ENCODE data around the gene ING5.
"Not testable (repeated sequence)": the region's sequence is repeated elsewhere in the genome, so short reads cannot be mapped to it uniquely, and the experiment has no call there.

Gene ING5

GRCh38 chr2:241736111-241736510 lies 34.3 kb downstream of the ING5 start:
- FAIRE-seq, result no peak
- DNase-seq (ENCODE audit: low spot score), result no peak

DNA sequence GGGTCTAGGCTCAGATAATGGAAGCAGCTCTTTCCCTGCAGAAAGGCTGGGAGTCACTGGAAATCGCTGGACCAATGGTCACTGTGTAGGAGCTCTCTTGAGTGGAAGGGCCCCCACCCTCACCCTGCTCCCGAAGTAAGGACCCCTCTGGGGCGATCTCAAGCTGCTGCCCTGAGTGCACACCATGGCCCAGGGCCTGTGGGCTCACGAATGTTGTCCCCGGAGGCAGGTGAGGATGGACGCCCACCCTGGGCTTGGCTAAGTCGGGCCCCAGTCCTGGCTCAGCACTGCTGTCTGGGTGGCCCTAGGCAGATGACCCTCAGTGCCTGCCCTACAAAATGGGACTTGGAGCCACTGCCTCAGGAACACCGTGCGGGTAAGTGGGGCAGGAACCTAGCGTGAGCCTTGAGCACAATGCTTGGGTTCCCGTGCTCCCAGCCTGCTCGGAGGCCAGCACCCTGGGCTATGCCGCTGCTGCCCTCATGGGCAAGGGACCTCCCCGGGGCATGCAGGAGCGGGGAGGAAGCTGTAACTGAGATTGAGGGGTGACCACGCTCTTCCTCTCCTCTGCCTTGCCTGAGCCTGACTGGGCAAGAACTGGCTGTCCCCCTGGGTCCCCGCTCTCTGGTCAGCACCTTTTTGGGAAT lies 36.3 kb downstream of the ING5 start:
- FAIRE-seq (no peak), DNase-seq (ENCODE audit: low spot score) (no peak)

DNA sequence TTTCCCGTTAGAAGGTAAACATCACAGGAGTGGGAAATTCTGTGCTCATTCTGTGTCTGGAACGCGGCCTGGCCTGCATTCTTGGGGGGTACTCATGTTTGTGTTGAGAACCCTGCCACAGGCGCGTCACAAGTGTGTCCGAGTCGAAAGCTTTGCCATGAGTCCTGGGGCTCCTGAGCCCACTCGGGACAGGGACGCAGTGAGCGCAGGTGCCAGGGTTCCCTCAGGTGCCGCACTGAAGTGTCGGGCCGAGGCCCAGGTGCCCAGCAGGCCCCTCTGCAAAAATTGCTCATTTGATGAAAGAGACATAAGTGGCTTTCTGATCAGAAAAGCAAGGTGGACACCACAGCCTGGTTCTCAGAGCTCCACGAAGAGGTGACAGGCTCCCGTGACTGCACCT lies 37.3 kb downstream of the ING5 start:
- DNase-seq (ENCODE audit: low spot score) (no peak), FAIRE-seq (no peak)

- peak; percentile 61 for DNase-seq (ENCODE audit: low spot score)
- FAIRE-seq, result peak; percentile 14
Observed at GRCh38 chr2:241739651-241740050, 37.8 kb downstream of the ING5 start.

GRCh38 chr2:241741016-241741415 lies 39.2 kb downstream of the ING5 start:
- FAIRE-seq (peak; percentile 88), DNase-seq (ENCODE audit: low spot score) (peak; percentile 92)

GRCh38 chr2:241742320-241742939 lies 40.6 kb downstream of the ING5 start:
- DNase-seq (ENCODE audit: low spot score) (no peak), FAIRE-seq (no peak)

GRCh38 chr2:241743008-241743407 lies 41.2 kb downstream of the ING5 start:
- not testable (repeated sequence) for FAIRE-seq; DNase-seq (ENCODE audit: low spot score)

- FAIRE-seq (no peak), DNase-seq (ENCODE audit: low spot score) (no peak)
Observed at GRCh38 chr2:241743620-241744019, 41.8 kb downstream of the ING5 start.

DNA sequence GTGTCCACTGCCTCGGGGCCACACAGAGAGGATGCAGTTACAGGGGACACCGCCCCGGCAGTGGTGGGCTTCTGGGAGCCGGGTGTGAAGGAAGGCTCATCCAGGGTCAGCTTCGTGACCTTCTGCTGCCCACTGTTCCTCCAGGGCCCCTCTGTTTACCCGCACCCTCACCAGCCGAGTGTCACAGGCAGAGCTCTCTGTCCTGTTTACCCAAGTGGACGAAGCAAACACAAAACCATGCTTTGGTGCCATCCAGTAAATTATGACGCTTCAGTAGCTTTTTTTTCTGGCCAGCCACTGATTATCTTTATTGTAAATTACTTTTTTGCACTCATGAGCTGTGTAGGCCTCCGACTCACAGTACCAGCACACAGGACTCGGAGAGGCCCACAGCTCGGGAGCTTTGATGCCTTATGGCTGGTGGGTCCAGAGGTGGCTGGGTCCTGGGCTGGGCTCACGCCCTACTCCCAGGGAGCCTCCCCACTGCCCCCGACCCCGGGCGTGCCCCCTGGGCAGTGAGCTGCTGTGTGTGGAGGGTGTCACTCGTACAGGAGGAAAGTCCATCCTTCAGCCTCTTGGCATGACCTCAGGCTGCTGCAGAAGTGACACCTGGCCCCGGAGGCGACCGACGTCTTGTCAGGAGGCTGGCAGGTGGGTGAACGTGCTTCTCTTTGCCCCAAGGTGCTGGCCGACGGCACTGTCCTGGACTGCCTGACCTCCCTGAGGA lies 42.4 kb downstream of the ING5 start:
- FAIRE-seq (no peak), DNase-seq (ENCODE audit: low spot score) (no peak)

DNA sequence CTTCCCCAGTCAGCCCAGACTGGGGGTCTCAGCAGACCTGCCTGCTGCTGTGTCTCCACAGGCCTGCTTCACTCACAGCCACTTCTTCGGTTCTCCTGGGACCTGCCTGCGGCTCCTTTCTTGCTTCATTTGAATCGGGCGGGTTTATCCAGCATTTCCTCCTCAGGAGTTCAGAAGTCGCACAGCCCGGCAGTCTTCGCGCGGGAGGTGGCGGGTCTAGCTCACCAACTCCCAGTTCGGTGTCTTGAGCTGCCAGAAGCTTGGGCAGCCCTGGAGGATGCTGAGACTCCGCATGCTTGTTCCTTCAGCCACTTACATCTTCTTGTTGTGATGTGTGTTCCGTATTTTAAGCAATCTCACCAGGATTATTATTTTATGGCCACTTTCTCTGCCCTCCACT lies 43.4 kb downstream of the ING5 start:
- FAIRE-seq (no peak), DNase-seq (ENCODE audit: low spot score) (no peak)

GRCh38 chr2:241746084-241746483 lies 44.2 kb downstream of the ING5 start:
- FAIRE-seq (no peak), DNase-seq (ENCODE audit: low spot score) (no peak)

DNA sequence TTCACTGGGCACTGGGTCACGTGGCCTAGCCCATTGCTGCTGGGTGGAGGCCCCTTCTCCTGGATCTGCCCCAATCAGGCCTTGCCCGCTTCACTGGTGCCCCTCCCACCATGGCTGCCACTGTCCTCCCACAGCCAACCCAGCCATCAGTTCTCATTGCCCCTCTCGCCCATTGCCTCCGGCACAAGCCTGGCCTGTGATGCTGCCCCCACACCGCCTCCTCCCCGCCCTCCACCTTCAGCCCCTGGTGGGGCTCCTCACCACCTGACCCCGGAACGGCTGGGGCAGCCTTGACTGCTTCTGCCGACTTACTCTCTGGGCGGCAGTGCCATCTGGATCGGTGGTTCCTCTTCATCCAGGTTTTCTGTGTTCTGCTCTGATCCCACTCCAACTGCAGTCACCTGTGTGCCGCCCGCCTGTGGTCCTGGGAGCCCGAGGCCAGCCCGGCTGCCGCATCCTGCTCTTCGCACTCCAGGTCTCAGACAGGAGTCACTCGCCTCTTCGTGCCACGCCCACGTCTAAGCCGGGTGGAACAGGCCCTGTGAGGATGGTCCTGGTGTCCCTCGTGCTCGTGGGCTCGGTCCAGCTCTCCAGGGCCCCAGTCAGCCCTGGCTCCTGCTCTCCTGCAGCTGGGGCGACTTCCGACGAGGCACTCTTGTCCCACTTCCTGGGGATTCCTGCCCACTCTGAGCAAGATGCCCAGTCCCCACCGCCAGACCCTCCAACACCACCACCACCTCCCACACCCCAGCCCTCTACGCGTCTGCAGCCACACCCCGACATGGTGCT lies 46.8 kb downstream of the ING5 start:
- no peak for DNase-seq (ENCODE audit: low spot score)
- no peak for FAIRE-seq

- FAIRE-seq (no peak), DNase-seq (ENCODE audit: low spot score) (no peak)
Observed at GRCh38 chr2:241750076-241750840, 48.4 kb downstream of the ING5 start.

DNA sequence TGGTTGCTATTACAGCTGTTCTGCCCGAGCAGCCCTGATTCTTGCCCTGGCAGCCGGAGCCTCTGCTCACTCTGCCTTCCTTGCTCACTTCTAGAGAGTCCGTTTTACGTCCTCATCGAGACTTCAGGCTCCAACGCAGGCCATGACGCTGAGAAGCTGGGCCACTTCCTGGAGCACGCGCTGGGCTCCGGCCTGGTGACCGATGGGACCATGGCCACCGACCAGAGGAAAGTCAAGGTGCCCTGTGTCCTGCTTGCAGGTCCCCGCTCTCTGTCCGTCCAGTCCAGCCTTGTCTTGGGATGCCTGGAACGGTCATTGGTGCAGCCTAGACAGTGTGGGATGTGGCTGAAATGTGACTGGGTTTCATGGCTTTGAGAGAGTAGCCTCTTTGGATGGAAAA lies 49.3 kb downstream of the ING5 start:
- FAIRE-seq, result no peak
- DNase-seq (ENCODE audit: low spot score), result no peak

GRCh38 chr2:241751776-241752175 lies 49.9 kb downstream of the ING5 start:
- DNase-seq (ENCODE audit: low spot score) (no peak), FAIRE-seq (no peak)

- DNase-seq (ENCODE audit: low spot score), result no peak
- FAIRE-seq, result no peak
Observed at GRCh38 chr2:241752253-241752652, 50.4 kb downstream of the ING5 start.

GRCh38 chr2:241752689-241753276 lies 50.9 kb downstream of the ING5 start:
- FAIRE-seq (no peak), DNase-seq (ENCODE audit: low spot score) (no peak)

DNA sequence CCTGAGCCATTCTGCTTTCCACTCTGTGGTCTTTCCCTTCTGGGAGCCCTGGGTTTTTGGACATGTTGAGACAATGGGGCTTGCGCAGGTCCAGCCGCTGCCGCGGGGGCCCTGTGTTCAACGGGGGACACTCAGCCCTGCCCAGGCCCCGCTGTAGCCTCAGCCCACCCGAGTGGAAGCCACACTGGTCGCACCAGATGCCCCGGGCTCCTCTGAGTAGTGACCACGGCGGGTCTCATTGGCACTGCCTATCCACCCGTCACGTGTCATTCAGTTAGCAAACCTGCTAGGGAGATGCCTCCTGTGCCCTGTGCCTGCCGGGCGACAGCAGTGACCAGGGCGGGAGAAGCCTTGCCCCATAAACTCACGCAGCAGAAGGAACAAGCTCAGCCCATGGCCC lies 51.7 kb downstream of the ING5 start:
- DNase-seq (ENCODE audit: low spot score) (no peak), FAIRE-seq (no peak)

- no peak for DNase-seq (ENCODE audit: low spot score)
- FAIRE-seq, result no peak
Observed at GRCh38 chr2:241754042-241754441, 52.2 kb downstream of the ING5 start.

GRCh38 chr2:241755166-241755565 lies 53.3 kb downstream of the ING5 start:
- DNase-seq (ENCODE audit: low spot score) (no peak), FAIRE-seq (no peak)

DNA sequence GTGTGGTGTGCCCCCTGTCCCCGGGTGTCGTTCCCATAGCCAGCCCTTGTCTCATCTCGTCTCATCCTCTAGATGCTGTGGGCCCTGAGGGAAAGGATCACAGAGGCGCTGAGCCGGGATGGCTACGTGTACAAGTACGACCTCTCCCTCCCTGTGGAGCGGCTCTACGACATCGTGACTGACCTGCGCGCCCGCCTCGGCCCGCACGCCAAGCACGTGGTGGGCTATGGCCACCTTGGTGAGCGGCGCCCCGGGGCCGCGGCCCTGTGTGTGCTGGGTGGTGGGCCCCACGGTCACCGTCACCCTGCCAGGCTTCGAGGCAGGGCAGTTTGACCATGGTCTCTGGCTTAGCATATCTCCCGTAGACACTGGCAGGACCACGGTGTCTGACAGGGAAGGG lies 53.9 kb downstream of the ING5 start:
- FAIRE-seq, result no peak
- DNase-seq (ENCODE audit: low spot score), result no peak
